NCI-H1694 (cell line): ENCODE measurements around the gene LTA4H.
"Not testable (repeated sequence)": the region's sequence is repeated elsewhere in the genome, so short reads cannot be mapped to it uniquely, and the experiment has no call there.

ENCODE experiments used
- DNase-seq: peaks from one replicate; lab custom pipeline; 2025; lab: John Stamatoyannopoulos, UW

Gene LTA4H

GRCh38 chr12:95990136-95990535, 45.3 kb downstream of the LTA4H start:
- DNase-seq, result no peak

GRCh38 chr12:95989504-95990123, 45.8 kb downstream of the LTA4H start:
- no peak for DNase-seq

- DNase-seq, result no peak
Measured at GRCh38 chr12:95988506-95989275, 46.7 kb downstream of the LTA4H start.

- DNase-seq, result no peak
Measured at GRCh38 chr12:95986635-95987570, 48.5 kb downstream of the LTA4H start.

- no peak for DNase-seq
Measured at GRCh38 chr12:95984682-95985081, 50.7 kb downstream of the LTA4H start.

- DNase-seq, result no peak
Measured at GRCh38 chr12:95982602-95983001, 52.8 kb downstream of the LTA4H start.

- DNase-seq, result no peak
Measured at GRCh38 chr12:95980437-95980836, 55.0 kb downstream of the LTA4H start.

GRCh38 chr12:95978774-95979173, 56.6 kb downstream of the LTA4H start:
- no peak for DNase-seq

GRCh38 chr12:95978351-95978750, 57.0 kb downstream of the LTA4H start:
- DNase-seq, result no peak

GRCh38 chr12:95977764-95978305, 57.6 kb downstream of the LTA4H start:
- no peak for DNase-seq

GRCh38 chr12:95976416-95976832, 59.0 kb downstream of the LTA4H start:
- no peak for DNase-seq

GRCh38 chr12:95975491-95975890, 59.9 kb downstream of the LTA4H start:
- no peak for DNase-seq

GRCh38 chr12:95974358-95974757, 61.0 kb downstream of the LTA4H start:
- DNase-seq, result no peak

GRCh38 chr12:95972832-95973456, 62.4 kb downstream of the LTA4H start:
- no peak for DNase-seq

GRCh38 chr12:95970905-95971304, 64.5 kb downstream of the LTA4H start:
- no peak for DNase-seq

GRCh38 chr12:95969116-95969515, 66.3 kb downstream of the LTA4H start:
- DNase-seq, result not testable (repeated sequence)

- DNase-seq, result no peak
Measured at GRCh38 chr12:95967301-95967700, 68.1 kb downstream of the LTA4H start.

GRCh38 chr12:95966287-95966870, 69.0 kb downstream of the LTA4H start:
- DNase-seq, result no peak

- DNase-seq, result no peak
Measured at GRCh38 chr12:95963096-95963495, 72.3 kb downstream of the LTA4H start.

GRCh38 chr12:95962222-95962621, 73.2 kb downstream of the LTA4H start:
- DNase-seq, result no peak

GRCh38 chr12:95960241-95960640, 75.1 kb downstream of the LTA4H start:
- DNase-seq, result no peak
